T-helper 1 cell treated with Interleukin-12 subunit alpha and Interleukin-12 subunit beta and Interleukin-4 antibody, amounts not matched to agents 30 μg/mL and 1 μg/mL, for 36 hours (primary cell): ENCODE data around the gene GP5.

Experiments used
- H3K27ac Mint-ChIP-seq: one replicate; pipeline ENCODE4 v1.8.0; 2021; ENCODE audit warnings: mild to moderate bottlenecking, mixed read lengths
- H3K27me3 Mint-ChIP-seq: one replicate; pipeline ENCODE4 v1.8.0; 2021; ENCODE audit warnings: low read depth, mixed read lengths
- H3K36me3 Mint-ChIP-seq: one replicate; pipeline ENCODE4 v1.8.0; 2021; ENCODE audit warnings: low read depth, mixed read lengths
- H3K4me1 Mint-ChIP-seq: one replicate; pipeline ENCODE4 v1.8.0; 2021; ENCODE audit warnings: low read depth, mixed read lengths
- H3K4me3 Mint-ChIP-seq: one replicate; pipeline ENCODE4 v1.8.0; 2021; ENCODE audit warnings: mild to moderate bottlenecking, moderate library complexity, mixed read lengths
- H3K9me3 Mint-ChIP-seq: one replicate; pipeline ENCODE4 v1.8.0; 2021; ENCODE audit warnings: mixed read lengths

The GP5 gene

GRCh38 chr3:194387926-194388418, 11.1 kb downstream of the GP5 start:
- peaks cover 23% of the 10 kb centered on the region for H3K27me3 Mint-ChIP-seq
- peaks cover 21% of the 10 kb centered on the region for H3K9me3 Mint-ChIP-seq
- no peaks in the 10 kb centered on the region for H3K4me1 Mint-ChIP-seq
- H3K27ac Mint-ChIP-seq: no peak overlapping the region
- H3K36me3 Mint-ChIP-seq: peaks cover 3% of the 10 kb centered on the region
- no peak overlapping the region for H3K4me3 Mint-ChIP-seq

GRCh38 chr3:194387276-194387675, 11.8 kb downstream of the GP5 start:
- H3K27ac Mint-ChIP-seq: no peak overlapping the region
- peaks cover 3% of the 10 kb centered on the region for H3K36me3 Mint-ChIP-seq
- H3K4me3 Mint-ChIP-seq: no peak overlapping the region
- H3K4me1 Mint-ChIP-seq: peaks cover 2% of the 10 kb centered on the region
- H3K27me3 Mint-ChIP-seq: peaks cover 26% of the 10 kb centered on the region
- peaks cover 21% of the 10 kb centered on the region for H3K9me3 Mint-ChIP-seq

GRCh38 chr3:194386648-194387047, 12.4 kb downstream of the GP5 start:
- H3K4me3 Mint-ChIP-seq: no peak overlapping the region
- peaks cover 2% of the 10 kb centered on the region for H3K4me1 Mint-ChIP-seq
- H3K36me3 Mint-ChIP-seq: peaks cover 3% of the 10 kb centered on the region

GRCh38 chr3:194386066-194386465, 13.0 kb downstream of the GP5 start:
- peaks cover 2% of the 10 kb centered on the region for H3K4me1 Mint-ChIP-seq
- peaks cover 3% of the 10 kb centered on the region for H3K36me3 Mint-ChIP-seq
- H3K27ac Mint-ChIP-seq: no peak overlapping the region
- H3K27me3 Mint-ChIP-seq: peaks cover 21% of the 10 kb centered on the region
- H3K9me3 Mint-ChIP-seq: peaks cover 17% of the 10 kb centered on the region
- H3K4me3 Mint-ChIP-seq: no peak overlapping the region

More at GRCh38 chr3:194386648-194387047, 12.4 kb downstream of the GP5 start:
- H3K27ac Mint-ChIP-seq: no peak overlapping the region
- peaks cover 21% of the 10 kb centered on the region for H3K9me3 Mint-ChIP-seq
- H3K27me3 Mint-ChIP-seq: peaks cover 26% of the 10 kb centered on the region

GRCh38 chr3:194384569-194385001, 14.5 kb downstream of the GP5 start:
- peaks cover 3% of the 10 kb centered on the region for H3K9me3 Mint-ChIP-seq
- H3K4me1 Mint-ChIP-seq: peaks cover 2% of the 10 kb centered on the region
- no peaks in the 10 kb centered on the region for H3K36me3 Mint-ChIP-seq
- peaks cover 13% of the 10 kb centered on the region for H3K27me3 Mint-ChIP-seq
- no peak overlapping the region for H3K27ac Mint-ChIP-seq
- no peak overlapping the region for H3K4me3 Mint-ChIP-seq

- H3K27ac Mint-ChIP-seq: no peak overlapping the region
- H3K4me1 Mint-ChIP-seq: peaks cover 2% of the 10 kb centered on the region
- H3K27me3 Mint-ChIP-seq: peaks cover 10% of the 10 kb centered on the region
Observed at GRCh38 chr3:194384156-194384555, 14.9 kb downstream of the GP5 start.

GRCh38 chr3:194383276-194383940, 15.7 kb downstream of the GP5 start:
- Mint-ChIP-seq H3K36me3 (no peaks in the 10 kb centered on the region), H3K27me3 (peaks cover 10% of the 10 kb centered on the region), H3K9me3 (no peaks in the 10 kb centered on the region), H3K4me1 (peaks cover 2% of the 10 kb centered on the region), H3K4me3 (no peak overlapping the region), H3K27ac (no peak overlapping the region)

More at GRCh38 chr3:194384156-194384555, 14.9 kb downstream of the GP5 start:
- Mint-ChIP-seq H3K9me3 (no peaks in the 10 kb centered on the region), H3K36me3 (no peaks in the 10 kb centered on the region), H3K4me3 (no peak overlapping the region)

GRCh38 chr3:194382892-194383223, 16.2 kb downstream of the GP5 start:
- H3K27me3 Mint-ChIP-seq: peaks cover 10% of the 10 kb centered on the region
- no peak overlapping the region for H3K27ac Mint-ChIP-seq
- peaks cover 2% of the 10 kb centered on the region for H3K4me1 Mint-ChIP-seq
- no peaks in the 10 kb centered on the region for H3K36me3 Mint-ChIP-seq
- no peaks in the 10 kb centered on the region for H3K9me3 Mint-ChIP-seq
- H3K4me3 Mint-ChIP-seq: no peak overlapping the region

GRCh38 chr3:194382196-194382891, 16.7 kb downstream of the GP5 start:
- Mint-ChIP-seq H3K4me3 (no peak overlapping the region), H3K36me3 (no peaks in the 10 kb centered on the region), H3K27ac (no peak overlapping the region), H3K4me1 (peaks cover 2% of the 10 kb centered on the region), H3K27me3 (peaks cover 10% of the 10 kb centered on the region), H3K9me3 (no peaks in the 10 kb centered on the region)

- no peaks in the 10 kb centered on the region for H3K9me3 Mint-ChIP-seq
- peaks cover 2% of the 10 kb centered on the region for H3K4me1 Mint-ChIP-seq
- H3K36me3 Mint-ChIP-seq: no peaks in the 10 kb centered on the region
- peaks cover 10% of the 10 kb centered on the region for H3K27me3 Mint-ChIP-seq
- no peak overlapping the region for H3K4me3 Mint-ChIP-seq
- H3K27ac Mint-ChIP-seq: no peak overlapping the region
Observed at GRCh38 chr3:194381460-194381875, 17.6 kb downstream of the GP5 start.

GRCh38 chr3:194380326-194380725, 18.7 kb downstream of the GP5 start:
- no peaks in the 10 kb centered on the region for H3K9me3 Mint-ChIP-seq
- peaks cover 14% of the 10 kb centered on the region for H3K27me3 Mint-ChIP-seq
- no peak overlapping the region for H3K27ac Mint-ChIP-seq
- no peaks in the 10 kb centered on the region for H3K36me3 Mint-ChIP-seq
- peaks cover 2% of the 10 kb centered on the region for H3K4me1 Mint-ChIP-seq
- H3K4me3 Mint-ChIP-seq: no peak overlapping the region

- peaks cover 2% of the 10 kb centered on the region for H3K4me1 Mint-ChIP-seq
- H3K4me3 Mint-ChIP-seq: no peak overlapping the region
- no peaks in the 10 kb centered on the region for H3K36me3 Mint-ChIP-seq
- no peak overlapping the region for H3K27ac Mint-ChIP-seq
- H3K27me3 Mint-ChIP-seq: peaks cover 20% of the 10 kb centered on the region
- no peaks in the 10 kb centered on the region for H3K9me3 Mint-ChIP-seq
Observed at GRCh38 chr3:194379651-194380050, 19.4 kb downstream of the GP5 start.

GRCh38 chr3:194379231-194379630, 19.8 kb downstream of the GP5 start:
- peaks cover 20% of the 10 kb centered on the region for H3K27me3 Mint-ChIP-seq
- H3K9me3 Mint-ChIP-seq: no peaks in the 10 kb centered on the region
- peaks cover 2% of the 10 kb centered on the region for H3K4me1 Mint-ChIP-seq
- H3K4me3 Mint-ChIP-seq: no peak overlapping the region
- H3K27ac Mint-ChIP-seq: no peak overlapping the region
- H3K36me3 Mint-ChIP-seq: no peaks in the 10 kb centered on the region

- Mint-ChIP-seq H3K27me3 (peaks cover 20% of the 10 kb centered on the region), H3K4me1 (peaks cover 2% of the 10 kb centered on the region), H3K9me3 (no peaks in the 10 kb centered on the region), H3K27ac (no peak overlapping the region), H3K4me3 (no peak overlapping the region), H3K36me3 (no peaks in the 10 kb centered on the region)
Observed at GRCh38 chr3:194377708-194378107, 21.4 kb downstream of the GP5 start.

GRCh38 chr3:194376241-194376560, 22.9 kb downstream of the GP5 start:
- H3K27me3 Mint-ChIP-seq: peaks cover 19% of the 10 kb centered on the region
- no peaks in the 10 kb centered on the region for H3K36me3 Mint-ChIP-seq
- H3K27ac Mint-ChIP-seq: no peak overlapping the region
- no peaks in the 10 kb centered on the region for H3K9me3 Mint-ChIP-seq
- no peaks in the 10 kb centered on the region for H3K4me1 Mint-ChIP-seq
- no peak overlapping the region for H3K4me3 Mint-ChIP-seq
